PC-9 (cell line): Measurements from ENCODE around the gene RNF186. TPM values are rescaled to one million over a fixed set of nuclear protein-coding genes. Genes with fewer than 3 reads are reported as not detected.

Experiments
- BruUV-seq: library from RNA; stranded (reverse); fragments of 400-500 nt; replicated peaks from 2 replicates; lab custom pipeline; 2021; lab: Mats Ljungman, UMichigan
- CTCF ChIA-PET: fragments of 300-600 bp; sonication (Branson Sonifier 250); formaldehyde crosslinking; loops from one replicate; lab custom pipeline; 2022; ENCODE audit warnings: antibody characterized with exemption; lab: Charles Lee
- POLR2A ChIA-PET: fragments of 300-600 bp; sonication (Branson Sonifier 250); formaldehyde crosslinking; loops from one replicate; lab custom pipeline; 2022; ENCODE audit warnings: antibody characterized with exemption; ENCODE audit not compliant: unreplicated experiment; lab: Charles Lee
- DNase-seq, 2 experiments: peaks; one replicate each; pipeline versions ENCODE4 v3.0.0 to v3.0.0-alpha.2; 2015 to 2022; ENCODE audit warnings: mixed read lengths in 1 of 2
- H2AFZ ChIP-seq: fragments of 200-600 bp; sonication (generic); 2 replicates; pipeline ENCODE4 v1.8.1; 2017; ENCODE audit warnings: antibody characterized with exemption
- H3F3A ChIP-seq: fragments of 200-600 bp; sonication (generic); 2 replicates; pipeline ENCODE4 v1.8.1; 2017; ENCODE audit warnings: antibody characterized with exemption, mild to moderate bottlenecking, low read depth; ENCODE audit not compliant: insufficient read depth
- H3K27ac ChIP-seq: fragments of 200-600 bp; sonication (generic); 2 replicates; pipeline ENCODE4 v1.6.1; 2016; ENCODE audit warnings: mixed run types
- H3K27me3 ChIP-seq: fragments of 200-600 bp; sonication (generic); 2 replicates; pipeline ENCODE4 v1.6.1; 2016; ENCODE audit warnings: low read depth, mixed run types; ENCODE audit not compliant: insufficient read depth
- H3K36me3 ChIP-seq: fragments of 200-600 bp; sonication (generic); 2 replicates; pipeline ENCODE4 v1.6.1; 2016; ENCODE audit warnings: low read depth, mixed run types
- H3K4me1 ChIP-seq: fragments of 200-600 bp; sonication (generic); replicated peaks from 2 replicates; pipeline ENCODE4 v1.6.1; 2016; ENCODE audit warnings: mixed run types; ENCODE audit not compliant: insufficient read depth
- H3K4me2 ChIP-seq: fragments of 200-600 bp; sonication (generic); 2 replicates; pipeline ENCODE4 v1.6.1; 2017; ENCODE audit warnings: mixed run types
- H3K4me3 ChIP-seq: fragments of 200-600 bp; sonication (generic); 2 replicates; pipeline ENCODE4 v1.6.1; 2016; ENCODE audit warnings: mixed run types
- H3K79me2 ChIP-seq: fragments of 200-600 bp; sonication (generic); 2 replicates; pipeline ENCODE4 v1.6.1; 2017; ENCODE audit warnings: low read depth, mixed run types
- H3K9me2 ChIP-seq: fragments of 200-600 bp; sonication (generic); 2 replicates; pipeline ENCODE4 v1.8.1; 2017; ENCODE audit warnings: mild to moderate bottlenecking; ENCODE audit not compliant: insufficient read depth
- H3K9me3 ChIP-seq: fragments of 200-600 bp; sonication (generic); 2 replicates; pipeline ENCODE4 v1.8.1; 2016; ENCODE audit warnings: low read depth; ENCODE audit not compliant: insufficient read depth
- H4K20me1 ChIP-seq: fragments of 200-600 bp; sonication (generic); 2 replicates; pipeline ENCODE4 v1.8.1; 2017; ENCODE audit not compliant: insufficient read depth
- CTCF ChIP-seq: fragments of 200-600 bp; sonication (generic); conservative IDR thresholded peaks from 2 replicates; pipeline ENCODE4 v1.6.1; 2017; ENCODE audit warnings: mixed run types, antibody characterized with exemption, mild to moderate bottlenecking, moderate library complexity
- EZH2 ChIP-seq: fragments of 200-600 bp; sonication (generic); IDR thresholded peaks from 2 replicates; pipeline ENCODE4 v1.8.0; 2017; ENCODE audit warnings: antibody characterized with exemption, low read depth
- intact Hi-C: fragments of 100-400 bp; cut with micrococcal nuclease; formaldehyde crosslinking; loops from one replicate; pipeline ENCODE4 v1.10.0; 2022; ENCODE audit not compliant: unreplicated experiment
- total RNA-seq: library from RNA; stranded (reverse); gene quantifications from 2 replicates; pipeline ENCODE4 v1.2.3, GENCODE V29; 2021

Gene RNF186
- total RNA-seq, 1 experiment from 2014 or later = not detected

- H3K4me3 ChIP-seq = no peak overlapping the region
- H3K36me3 ChIP-seq = no peaks in the 10 kb centered on the region
- ChIA-PET POLR2A (no interaction called here), CTCF (no interaction called here)
- H3K9me3 ChIP-seq = no peaks in the 10 kb centered on the region
- no peaks in the 10 kb centered on the region for H4K20me1 ChIP-seq
- no TSS peak for BruUV-seq
- H3K4me1 ChIP-seq = peaks cover 18% of the 10 kb centered on the region
- H2AFZ ChIP-seq = no peak overlapping the region
- no peak overlapping the region for H3K27ac ChIP-seq
- intact Hi-C loops = loop anchor here (10.0 kb wide), 2 partner anchors 385 to 1865 kb away; no protein-coding TSS in a partner anchor
- no peak for TF ChIP-seq CTCF
- no peak for TF ChIP-seq EZH2
- no peaks in the 10 kb centered on the region for H3K9me2 ChIP-seq
- H3K4me2 ChIP-seq = no peak overlapping the region
- DNase-seq = no peak
- H3K27me3 ChIP-seq = no peaks in the 10 kb centered on the region
- H3K79me2 ChIP-seq = no peaks in the 10 kb centered on the region
- peaks cover 14% of the 10 kb centered on the region; the same call in 1 of the 2 replicates for H3F3A ChIP-seq
These were observed 45.7 kb downstream of the RNF186 start for GRCh38 chr1:19769211-19769932.

DNA sequence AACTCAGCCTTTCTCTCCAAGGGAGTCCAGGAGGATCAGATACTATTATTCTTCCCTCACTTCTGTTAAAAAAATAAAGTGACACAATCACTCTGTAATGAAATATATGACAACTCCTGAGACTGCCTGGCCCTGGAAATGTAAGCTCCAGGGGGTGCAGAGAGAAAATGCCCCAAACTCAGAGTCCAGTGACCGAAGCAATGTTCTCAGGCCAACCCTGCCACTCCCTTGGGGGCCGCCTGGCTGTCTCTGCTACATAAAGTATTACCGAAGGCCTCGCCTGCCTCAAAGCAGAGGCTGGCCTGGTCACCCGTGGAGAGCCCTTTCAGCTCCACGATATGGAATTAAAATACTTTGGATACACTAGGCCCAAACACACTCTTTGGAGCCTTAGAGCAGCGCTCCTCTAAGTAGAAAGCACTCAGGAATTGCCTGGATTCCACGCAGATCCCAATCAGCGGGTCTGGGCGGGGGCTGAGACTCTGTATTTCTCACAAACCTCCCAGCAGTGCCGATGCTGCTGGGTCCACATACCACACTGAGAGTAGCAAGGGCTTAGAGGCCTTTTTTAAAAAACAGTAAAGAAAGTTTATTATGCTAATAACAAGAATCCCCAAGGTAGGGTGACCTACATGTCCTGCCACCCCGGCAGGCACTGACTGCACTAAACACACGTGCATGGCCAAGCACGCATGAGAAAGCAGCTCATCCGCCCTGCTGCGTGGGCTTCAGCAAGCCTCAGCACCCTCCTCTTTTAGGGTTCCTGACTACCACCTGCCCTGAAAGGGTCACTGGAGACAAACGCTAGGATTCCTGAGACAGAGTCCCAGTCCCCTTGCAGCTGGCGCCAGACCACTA is 46.5 kb downstream of the RNF186 start:
- no peak overlapping the region for H3K27ac ChIP-seq
- no peak overlapping the region for H3K4me2 ChIP-seq
- H3K27me3 ChIP-seq = no peaks in the 10 kb centered on the region
- peaks cover 18% of the 10 kb centered on the region for H3K4me1 ChIP-seq
- no peak overlapping the region for H3K4me3 ChIP-seq
- no TSS peak for BruUV-seq
- ChIA-PET POLR2A (no interaction called here), CTCF (no interaction called here)
- peaks cover 14% of the 10 kb centered on the region; the same call in 1 of the 2 replicates for H3F3A ChIP-seq
- no peak for DNase-seq
- intact Hi-C loops = loop anchor here (10.0 kb wide), 2 partner anchors 386 to 1866 kb away; no protein-coding TSS in a partner anchor
- TF ChIP-seq EZH2 = no peak
- TF ChIP-seq CTCF = no peak
- H4K20me1 ChIP-seq = no peaks in the 10 kb centered on the region
- no peak overlapping the region for H2AFZ ChIP-seq
- no peaks in the 10 kb centered on the region for H3K79me2 ChIP-seq
- H3K36me3 ChIP-seq = no peaks in the 10 kb centered on the region
- H3K9me2 ChIP-seq = no peaks in the 10 kb centered on the region
- H3K9me3 ChIP-seq = no peaks in the 10 kb centered on the region

GRCh38 chr1:19765623-19766022 is 49.5 kb downstream of the RNF186 start:
- POLR2A ChIA-PET = interaction anchor here (0.6 kb wide), 2 partner anchors 186 to 293 kb away, joined by 3 to 4 read pairs; no protein-coding TSS in a partner anchor
- peak overlapping the region; percentile 79 for H3K27ac ChIP-seq
- BruUV-seq = no TSS peak
- H3K4me2 ChIP-seq = peak overlapping the region; percentile 67
- no peak overlapping the region for H2AFZ ChIP-seq
- intact Hi-C loops = loop anchor here (1.0 to 10.0 kb wide), 3 partner anchors 117 to 1869 kb away; partner anchors contain the start of gene OTUD3
- H4K20me1 ChIP-seq = no peaks in the 10 kb centered on the region
- no peaks in the 10 kb centered on the region for H3K9me2 ChIP-seq
- peaks cover 18% of the 10 kb centered on the region for H3K4me1 ChIP-seq
- TF ChIP-seq CTCF (no peak), EZH2 (no peak)
- H3K9me3 ChIP-seq = no peaks in the 10 kb centered on the region
- H3K4me3 ChIP-seq = no peak overlapping the region
- peaks cover 14% of the 10 kb centered on the region; the same call in 1 of the 2 replicates for H3F3A ChIP-seq
- no peaks in the 10 kb centered on the region for H3K36me3 ChIP-seq
- no peaks in the 10 kb centered on the region for H3K27me3 ChIP-seq
- no peaks in the 10 kb centered on the region for H3K79me2 ChIP-seq
- CTCF ChIA-PET = interaction anchor here (0.6 kb wide), 1 partner anchor 665 kb away, joined by 3 read pairs; no protein-coding TSS in a partner anchor
- DNase-seq = peak; percentile 74 to 91
